ENCODE results near the gene EIF2AK3. TPM values are rescaled to one million over a fixed set of nuclear protein-coding genes. Genes with fewer than 3 reads are reported as not detected.
A peak's percentile ranks its signal among the peaks of the same experiment; 100 is the strongest.

Gene EIF2AK3
- total RNA-seq, 1 donor from 2014 or later, result 17.1 TPM

GRCh38 chr2:88668862-88669261, 41.6 kb upstream of the EIF2AK3 start:
- peaks cover 13% of the 10 kb centered on the region for H3K4me1 Mint-ChIP-seq (ENCODE audit: unreplicated experiment)
- no peak for DNase-seq (ENCODE audit: low spot score)
- no peak overlapping the region for H3K27ac Mint-ChIP-seq (ENCODE audit: unreplicated experiment)
- H3K9me3 Mint-ChIP-seq (ENCODE audit: unreplicated experiment), result no peaks in the 10 kb centered on the region
- H3K4me3 Mint-ChIP-seq (ENCODE audit: unreplicated experiment), result no peak overlapping the region
- peaks cover 6% of the 10 kb centered on the region for H3K27me3 Mint-ChIP-seq (ENCODE audit: unreplicated experiment)
- TF ChIP-seq CTCF (IDR thresholded peaks at IDR 0.05; ENCODE audit: unreplicated experiment), result no peak
- no peaks in the 10 kb centered on the region for H3K36me3 Mint-ChIP-seq (ENCODE audit: low read depth, unreplicated experiment)

- TF ChIP-seq CTCF (IDR thresholded peaks at IDR 0.05; ENCODE audit: unreplicated experiment), result no peak
- H3K4me3 Mint-ChIP-seq (ENCODE audit: unreplicated experiment), result no peak overlapping the region
- DNase-seq (ENCODE audit: low spot score), result no peak
- H3K27ac Mint-ChIP-seq (ENCODE audit: unreplicated experiment), result no peak overlapping the region
- no peaks in the 10 kb centered on the region for H3K36me3 Mint-ChIP-seq (ENCODE audit: low read depth, unreplicated experiment)
- H3K27me3 Mint-ChIP-seq (ENCODE audit: unreplicated experiment), result peaks cover 6% of the 10 kb centered on the region
- H3K9me3 Mint-ChIP-seq (ENCODE audit: unreplicated experiment), result no peaks in the 10 kb centered on the region
- H3K4me1 Mint-ChIP-seq (ENCODE audit: unreplicated experiment), result peaks cover 14% of the 10 kb centered on the region
These were observed 40.0 kb upstream of the EIF2AK3 start for GRCh38 chr2:88667219-88667618.

GRCh38 chr2:88666576-88666975, 39.3 kb upstream of the EIF2AK3 start:
- H3K36me3 Mint-ChIP-seq (ENCODE audit: low read depth, unreplicated experiment), result no peaks in the 10 kb centered on the region

GRCh38 chr2:88660622-88661021, 33.4 kb upstream of the EIF2AK3 start:
- Mint-ChIP-seq H3K36me3 (ENCODE audit: low read depth, unreplicated experiment) (no peaks in the 10 kb centered on the region), H3K9me3 (ENCODE audit: unreplicated experiment) (no peaks in the 10 kb centered on the region), H3K27me3 (ENCODE audit: unreplicated experiment) (no peaks in the 10 kb centered on the region), H3K4me3 (ENCODE audit: unreplicated experiment) (no peak overlapping the region), H3K27ac (ENCODE audit: unreplicated experiment) (no peak overlapping the region), H3K4me1 (ENCODE audit: unreplicated experiment) (peaks cover 36% of the 10 kb centered on the region)
- DNase-seq (ENCODE audit: low spot score), result no peak
- no peak for TF ChIP-seq CTCF (IDR thresholded peaks at IDR 0.05; ENCODE audit: unreplicated experiment)

More at GRCh38 chr2:88666576-88666975, 39.3 kb upstream of the EIF2AK3 start:
- Mint-ChIP-seq H3K4me3 (ENCODE audit: unreplicated experiment) (no peak overlapping the region), H3K4me1 (ENCODE audit: unreplicated experiment) (peaks cover 14% of the 10 kb centered on the region), H3K27ac (ENCODE audit: unreplicated experiment) (no peak overlapping the region), H3K27me3 (ENCODE audit: unreplicated experiment) (peaks cover 6% of the 10 kb centered on the region), H3K9me3 (ENCODE audit: unreplicated experiment) (no peaks in the 10 kb centered on the region)
- no peak for TF ChIP-seq CTCF (IDR thresholded peaks at IDR 0.05; ENCODE audit: unreplicated experiment)
- DNase-seq (ENCODE audit: low spot score), result no peak

GRCh38 chr2:88659538-88659915, 32.3 kb upstream of the EIF2AK3 start:
- Mint-ChIP-seq H3K4me3 (ENCODE audit: unreplicated experiment) (peak overlapping the region; percentile 56), H3K27ac (ENCODE audit: unreplicated experiment) (peak overlapping the region; percentile 96), H3K27me3 (ENCODE audit: unreplicated experiment) (no peaks in the 10 kb centered on the region), H3K36me3 (ENCODE audit: low read depth, unreplicated experiment) (no peaks in the 10 kb centered on the region), H3K4me1 (ENCODE audit: unreplicated experiment) (peaks cover 36% of the 10 kb centered on the region), H3K9me3 (ENCODE audit: unreplicated experiment) (no peaks in the 10 kb centered on the region)
- DNase-seq (ENCODE audit: low spot score), result peak; percentile 18
- no peak for TF ChIP-seq CTCF (IDR thresholded peaks at IDR 0.05; ENCODE audit: unreplicated experiment)

Data from endothelial cell (in vitro differentiated cells).